NCI-H1436 treated with DMSO at 0.1 percent for 48 hours (cell line): Measurements from ENCODE around the gene CDKAL1.

Experiments
- DNase-seq: peaks from one replicate; lab custom pipeline; 2025; lab: John Stamatoyannopoulos, UW

Gene CDKAL1

DNA sequence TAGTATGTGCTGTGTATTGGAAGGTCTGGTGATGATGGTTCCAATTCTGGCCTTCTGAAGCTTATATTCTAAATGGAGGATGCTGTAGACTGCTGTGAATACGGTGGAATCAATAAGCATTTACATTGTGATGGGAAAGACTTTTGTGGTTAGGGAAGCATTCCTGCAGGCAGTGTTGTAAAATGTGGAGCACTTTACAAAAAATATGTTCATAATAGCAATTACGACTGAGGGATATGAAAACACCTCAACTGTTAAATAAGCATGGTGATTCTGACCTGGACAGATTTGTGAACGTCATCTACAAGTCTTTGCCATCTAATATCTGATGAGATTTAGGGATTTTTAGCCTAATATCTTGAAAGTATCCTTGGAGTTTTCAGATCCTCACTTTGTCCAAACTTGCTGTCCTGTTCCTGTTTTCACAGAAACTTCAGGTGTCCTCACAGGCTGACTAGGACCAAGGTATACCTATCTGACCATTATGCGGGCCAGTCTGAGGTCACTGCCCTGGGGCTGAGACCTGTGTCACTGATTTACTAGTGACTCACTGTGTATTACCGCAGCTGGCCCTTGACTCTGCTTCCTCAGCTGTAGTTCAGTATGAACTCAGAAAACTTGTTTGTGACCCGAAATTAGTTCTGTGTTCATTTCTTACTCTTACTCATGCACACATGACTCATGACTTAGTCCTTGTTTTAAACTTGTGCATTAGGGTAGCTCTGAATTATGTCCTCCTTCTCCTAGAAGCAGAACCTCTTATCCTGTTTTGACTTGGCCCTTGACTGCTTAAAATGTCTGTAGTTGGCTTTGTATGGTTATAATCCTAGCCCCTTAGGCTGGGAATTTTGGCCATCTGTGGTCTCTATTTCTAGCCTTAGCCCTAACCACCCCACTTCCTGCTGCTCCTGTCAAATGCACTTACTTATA, 343.0 kb downstream of the CDKAL1 start:
- DNase-seq, result no peak

DNA sequence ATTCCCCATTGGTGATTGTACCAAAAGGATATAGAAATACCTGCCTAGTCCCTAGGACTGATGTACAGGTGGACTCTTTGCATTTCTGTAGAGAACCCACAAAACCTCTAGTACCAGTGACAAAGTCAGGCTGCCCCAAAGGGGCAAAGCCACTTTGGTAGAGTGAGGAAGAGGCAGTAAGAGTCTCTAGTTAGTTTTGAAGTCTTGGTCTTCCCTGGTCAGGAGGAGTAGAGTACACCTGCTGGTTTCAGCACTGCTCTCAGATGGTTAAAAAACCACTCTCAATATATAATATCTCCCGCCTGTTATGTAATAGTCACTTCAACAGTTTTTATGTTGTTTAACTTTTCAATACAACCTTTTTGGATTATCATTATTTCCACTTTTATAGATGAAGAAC, 344.9 kb downstream of the CDKAL1 start:
- DNase-seq, result no peak

DNA sequence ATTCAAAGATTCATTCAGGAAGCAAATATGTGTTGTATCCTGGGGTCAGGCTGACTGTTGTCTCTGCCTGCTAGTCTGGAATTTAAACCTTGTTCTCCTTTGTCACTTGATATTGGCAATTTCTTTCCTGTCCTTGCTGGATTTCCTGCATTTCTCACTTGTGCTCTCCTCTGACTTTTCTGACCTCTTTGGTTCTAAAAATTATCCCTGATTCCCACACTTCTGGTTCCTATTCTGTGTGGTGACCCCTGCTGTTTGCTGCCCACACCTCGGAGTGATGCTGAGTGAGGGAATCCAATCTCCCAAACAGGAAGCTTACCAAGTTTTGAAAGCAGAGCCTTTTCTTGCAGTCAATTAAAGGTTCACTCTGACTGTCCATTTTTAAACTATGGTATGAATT, 345.3 kb downstream of the CDKAL1 start:
- DNase-seq, result no peak

DNA sequence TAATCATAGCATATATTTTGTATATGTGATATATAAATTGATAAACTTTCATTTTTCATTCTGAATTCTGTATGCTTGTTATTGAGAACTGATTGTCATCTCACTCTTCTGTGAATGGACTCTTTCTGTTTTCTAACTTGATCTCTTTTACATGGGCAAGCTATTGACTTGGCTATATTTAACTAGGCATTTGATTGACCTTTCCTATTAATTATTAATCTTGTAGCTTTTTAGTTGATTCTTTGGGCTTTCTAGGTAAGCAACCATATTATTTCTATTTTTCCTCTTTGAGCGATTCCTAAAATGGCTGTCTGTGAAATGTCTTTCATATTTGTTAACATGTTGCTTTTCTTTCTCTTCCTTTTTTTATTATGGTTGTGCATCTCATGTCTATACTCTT, 347.1 kb downstream of the CDKAL1 start:
- DNase-seq, result no peak

DNA sequence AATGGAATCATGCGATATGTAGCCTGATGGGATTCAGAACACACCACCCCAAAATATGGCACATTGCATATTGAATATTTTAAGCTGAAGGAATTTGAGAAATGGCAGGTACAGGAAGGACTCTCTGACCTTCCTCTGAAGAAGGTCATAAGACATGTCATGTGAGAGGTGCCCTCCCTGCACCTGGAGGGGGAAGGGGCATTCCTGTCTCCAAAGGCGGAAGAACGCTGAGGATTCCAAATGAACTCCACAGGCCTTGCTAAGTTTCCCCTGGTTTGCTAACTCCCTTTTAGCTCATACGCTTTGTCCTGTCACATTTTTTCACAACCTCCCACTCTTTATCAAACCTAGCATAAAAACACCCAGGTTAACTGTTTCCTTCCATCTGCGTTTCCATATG, 347.8 kb downstream of the CDKAL1 start:
- DNase-seq, result no peak

DNA sequence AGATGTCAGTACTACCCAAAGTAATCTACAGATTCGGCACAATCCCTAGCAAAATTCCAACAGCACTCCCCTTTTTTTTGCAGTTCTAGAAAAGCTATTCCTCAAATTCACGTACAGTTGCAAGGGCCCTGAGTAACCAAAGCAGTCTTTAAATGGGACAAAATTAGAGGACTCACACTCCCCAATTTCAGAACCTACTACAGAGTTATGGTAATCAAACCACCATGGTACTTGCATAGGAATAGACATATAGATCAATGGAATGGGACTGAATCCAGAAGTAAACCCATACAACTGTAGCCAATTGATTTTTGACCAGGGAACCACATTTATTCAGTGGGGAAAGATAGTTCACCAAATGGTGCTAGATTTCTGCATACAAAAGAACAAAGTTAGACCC, 350.8 kb downstream of the CDKAL1 start:
- no peak for DNase-seq

DNA sequence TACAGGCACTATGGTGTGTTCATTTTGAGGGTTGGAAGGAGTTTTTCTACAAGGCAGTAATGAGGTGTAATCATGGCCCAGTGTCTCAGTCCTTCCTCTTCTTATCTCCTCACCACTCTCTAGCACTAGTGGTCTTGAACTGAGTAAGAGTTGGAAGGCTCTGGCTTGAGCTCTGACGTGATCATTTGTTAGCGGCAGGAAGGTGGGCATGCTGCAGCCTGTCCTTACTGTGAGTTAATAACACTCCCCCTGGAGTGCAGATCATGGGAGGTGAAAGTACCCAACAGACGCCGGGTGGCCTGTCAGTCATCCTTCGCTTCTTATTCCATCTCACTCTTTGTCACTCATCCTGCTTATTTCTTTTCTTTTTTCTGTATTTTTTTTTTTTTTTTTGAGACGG, 356.9 kb downstream of the CDKAL1 start:
- peak; percentile 83 for DNase-seq

DNA sequence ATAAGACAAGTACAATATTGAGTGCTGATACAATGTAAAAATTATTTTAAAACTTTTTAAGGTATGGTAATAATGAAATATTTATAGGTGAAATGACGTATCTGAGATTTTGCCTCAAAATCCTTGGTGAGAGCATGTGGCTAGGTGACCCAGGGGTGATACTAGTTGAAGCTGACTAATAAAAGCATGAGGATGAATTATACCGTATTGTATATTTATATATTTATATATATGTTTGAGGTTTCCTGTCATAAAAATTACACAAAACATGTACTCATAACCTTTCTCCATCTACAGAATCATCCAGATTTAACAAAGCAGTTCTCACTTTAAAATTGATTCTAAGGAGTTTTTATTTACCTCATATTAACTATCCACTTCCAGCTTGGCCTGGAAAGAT, 358.1 kb downstream of the CDKAL1 start:
- no peak for DNase-seq

DNA sequence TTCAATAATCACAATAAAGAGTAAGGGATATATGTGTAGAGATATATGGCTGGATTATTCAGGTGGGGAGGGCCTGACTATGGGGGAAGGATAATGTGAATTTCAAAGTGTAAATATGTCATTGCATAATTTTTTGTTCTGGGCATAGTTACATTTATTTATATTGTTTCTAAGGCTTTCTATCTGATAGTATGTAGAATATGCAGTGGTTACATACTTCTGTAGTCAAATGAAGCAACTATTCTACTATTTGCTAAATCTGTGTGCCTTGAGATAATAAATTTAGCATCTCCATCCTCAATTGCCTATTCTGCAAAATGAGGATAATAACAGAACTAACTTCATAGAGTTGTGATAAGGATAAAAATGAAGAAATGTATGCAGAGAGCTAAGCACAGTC, 359.2 kb downstream of the CDKAL1 start:
- no peak for DNase-seq

DNA sequence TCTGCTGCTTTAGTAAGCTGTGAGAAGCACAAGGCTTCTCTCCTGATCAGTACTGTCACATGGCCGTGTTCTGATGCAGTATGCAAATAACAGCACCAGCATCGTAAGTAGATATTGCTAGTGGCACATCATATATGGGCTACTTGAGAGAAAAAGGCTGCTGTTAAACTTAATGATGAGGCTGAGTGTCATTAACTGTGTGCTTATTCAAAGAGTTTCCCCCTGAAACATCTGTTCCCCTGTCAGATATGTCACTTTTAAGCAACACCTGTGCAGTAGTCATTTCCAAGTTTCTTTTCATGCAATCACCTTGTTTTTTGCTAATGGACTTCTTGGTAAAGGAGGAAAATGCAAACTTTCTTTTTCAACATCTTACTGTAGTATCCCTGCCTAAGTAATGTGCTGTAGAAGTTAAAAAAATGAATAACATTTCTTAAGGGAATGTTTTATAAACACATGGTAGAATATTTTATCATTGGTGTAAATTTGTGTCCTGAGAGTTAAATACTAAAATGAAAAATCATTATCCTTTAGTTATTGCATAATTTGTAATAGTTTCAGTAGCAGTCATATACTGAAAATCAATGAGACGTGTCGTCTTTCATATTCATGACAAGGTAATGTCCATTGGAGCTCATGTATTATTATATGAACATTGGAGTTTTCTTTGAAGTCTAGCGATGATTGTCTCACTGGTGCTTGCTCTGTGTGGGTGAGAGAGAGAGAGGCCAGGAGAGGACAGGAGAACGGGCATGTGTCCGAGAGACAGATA, 366.3 kb downstream of the CDKAL1 start:
- DNase-seq, result peak; percentile 47

DNA sequence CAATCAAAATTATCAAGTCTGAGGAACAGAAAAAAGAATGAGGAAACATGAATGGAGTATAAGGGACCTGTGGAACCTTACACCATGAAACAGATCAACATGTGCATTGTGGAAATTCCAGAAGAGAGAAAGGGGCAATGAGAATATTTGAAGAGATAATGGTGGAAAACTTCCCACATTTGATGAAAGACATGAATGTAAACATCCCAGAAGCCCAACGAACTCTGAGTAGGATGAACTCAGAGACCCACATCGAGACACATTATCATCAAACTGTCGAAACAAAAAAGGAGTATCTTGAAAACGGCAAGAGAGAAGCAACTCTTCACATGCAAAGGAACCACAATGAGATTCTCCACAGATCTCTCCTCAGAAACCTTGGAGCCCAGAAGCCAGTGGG, 371.1 kb downstream of the CDKAL1 start:
- DNase-seq, result no peak

DNA sequence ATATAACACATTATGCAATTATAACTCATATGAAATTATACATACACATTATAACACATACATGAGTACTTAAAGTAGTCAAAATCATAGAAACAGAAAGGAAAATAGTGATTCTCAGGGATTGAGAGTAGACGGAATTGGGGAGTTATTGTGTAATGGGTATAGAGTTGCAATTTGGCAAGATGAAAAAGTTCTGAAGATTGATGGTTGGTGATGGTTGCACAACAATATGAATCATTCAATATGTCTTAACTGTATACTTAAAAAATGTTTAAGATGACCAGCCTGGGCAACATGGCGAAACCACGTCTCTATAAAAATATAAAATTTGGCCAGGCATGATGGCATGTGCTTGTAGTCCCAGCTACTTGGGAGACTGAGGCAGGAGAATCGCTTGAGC, 372.7 kb downstream of the CDKAL1 start:
- DNase-seq, result no peak

DNA sequence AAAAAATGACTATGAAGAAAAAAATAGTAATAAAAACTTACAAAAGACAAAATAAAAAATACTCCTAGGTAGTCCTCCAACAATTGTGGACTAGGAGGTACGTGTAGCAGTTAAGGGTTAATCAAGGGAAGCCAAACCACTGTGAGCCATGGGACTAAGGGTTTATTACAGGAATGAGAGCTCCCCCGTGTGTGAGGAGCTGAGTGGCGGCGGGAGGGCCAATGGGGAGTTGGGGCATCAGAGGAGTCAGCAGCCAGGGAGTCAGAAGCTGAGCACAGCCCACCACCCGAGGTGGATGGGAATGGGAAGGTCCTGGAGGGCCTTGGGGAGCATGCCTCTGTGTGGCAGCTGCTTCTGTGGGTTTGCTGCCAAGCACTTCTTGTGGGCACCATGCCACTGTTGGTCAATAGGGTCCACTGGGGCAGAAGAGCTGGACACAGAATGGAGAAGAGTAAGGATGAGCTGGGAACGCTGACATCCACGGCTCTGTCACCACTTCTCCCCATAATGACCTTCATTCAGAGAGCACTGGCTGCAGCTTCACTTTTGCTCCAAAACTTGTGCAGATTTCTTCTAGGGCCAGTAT, 373.3 kb downstream of the CDKAL1 start:
- no peak for DNase-seq

DNA sequence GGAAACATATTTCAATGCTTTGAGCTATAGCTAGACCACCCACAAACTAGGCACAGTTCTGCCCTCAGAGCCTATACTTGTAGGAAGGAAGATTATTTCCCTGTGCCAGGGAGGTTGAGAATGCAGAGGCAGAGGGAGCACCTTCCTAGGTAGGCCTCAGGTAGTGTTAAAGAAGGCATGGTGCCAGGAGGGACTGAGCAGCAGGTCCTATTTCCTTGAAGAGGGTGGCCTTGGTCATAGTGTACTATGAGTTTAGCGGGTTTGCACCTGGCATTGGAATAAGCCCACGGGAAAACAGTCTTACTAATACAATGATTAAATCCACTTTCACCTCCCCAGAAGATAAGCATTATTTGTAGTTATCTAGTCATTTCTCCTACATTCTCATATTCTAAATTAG, 375.4 kb downstream of the CDKAL1 start:
- no peak for DNase-seq

DNA sequence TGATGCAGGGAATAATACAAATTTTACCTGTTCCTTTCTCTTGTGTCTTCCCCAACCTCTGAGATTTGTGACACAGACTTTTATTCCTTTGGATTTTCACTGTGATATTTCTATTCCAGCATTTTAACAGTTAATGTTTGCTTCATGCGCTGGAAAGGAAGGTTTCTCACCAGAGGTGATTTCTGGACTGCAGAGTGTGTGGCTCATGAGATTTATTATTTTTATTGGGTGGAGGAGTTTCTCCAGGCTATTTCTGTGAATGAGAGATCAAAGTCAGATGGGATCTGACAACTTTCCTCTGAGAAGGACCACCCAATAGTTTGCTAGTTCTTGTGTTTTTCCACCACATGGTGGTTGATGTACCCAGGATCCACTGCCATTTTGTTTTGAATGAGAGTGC, 377.5 kb downstream of the CDKAL1 start:
- DNase-seq, result no peak

DNA sequence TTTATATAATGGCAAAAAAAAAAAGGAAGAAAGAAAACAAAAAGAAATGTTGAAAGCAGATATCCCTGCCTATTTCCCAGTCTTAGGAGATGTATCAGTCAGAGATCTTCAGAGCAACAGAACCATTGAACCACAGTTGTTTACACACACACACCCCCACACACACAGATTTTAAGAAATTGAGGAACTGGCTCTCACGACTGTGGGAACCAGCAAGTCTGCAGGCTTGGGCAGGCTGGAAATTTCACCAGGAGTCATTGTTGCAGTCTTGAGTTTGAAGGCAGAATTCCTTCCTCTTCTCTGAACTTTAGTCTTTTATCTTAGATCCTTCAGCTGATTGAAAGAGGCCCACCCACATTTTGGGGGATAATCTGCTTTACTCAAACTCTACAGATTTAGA, 380.9 kb downstream of the CDKAL1 start:
- no peak for DNase-seq

DNA sequence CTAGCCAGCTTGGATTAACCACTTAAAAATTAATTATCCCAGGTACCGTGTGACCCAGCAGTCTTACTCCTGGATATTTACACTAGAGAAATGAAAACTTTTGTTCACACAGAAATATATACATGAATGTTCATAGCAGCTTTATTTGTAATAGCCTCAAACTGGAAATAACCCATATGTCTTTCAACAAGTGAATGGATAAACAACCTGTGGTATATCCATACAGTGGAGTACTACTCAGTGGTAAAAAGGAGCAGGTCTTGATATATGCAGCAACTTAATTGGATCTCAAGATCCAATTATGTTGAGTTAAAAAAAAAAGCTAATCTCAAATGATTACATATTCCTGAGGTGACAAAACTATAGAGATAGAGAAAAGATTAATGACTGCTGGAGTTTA, 381.4 kb downstream of the CDKAL1 start:
- DNase-seq, result no peak

DNA sequence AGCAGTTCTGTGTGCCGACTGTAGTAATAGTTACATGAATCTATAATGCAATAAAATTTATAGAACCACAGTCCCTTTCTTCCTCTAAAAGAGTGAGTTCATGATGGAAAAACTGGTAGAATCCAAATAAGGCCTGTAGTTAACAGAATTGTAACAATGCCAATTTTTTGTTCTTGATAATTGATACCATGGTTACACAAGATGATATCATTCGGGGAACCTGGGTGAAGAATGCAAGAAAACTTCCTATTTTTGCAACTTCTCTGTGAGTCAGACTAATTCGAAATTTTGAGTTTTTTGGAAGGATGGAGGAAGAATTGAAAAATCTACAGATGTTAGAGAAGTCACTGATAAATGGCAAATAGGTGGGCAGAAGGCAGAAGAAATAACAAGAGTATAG, 381.8 kb downstream of the CDKAL1 start:
- no peak for DNase-seq

DNA sequence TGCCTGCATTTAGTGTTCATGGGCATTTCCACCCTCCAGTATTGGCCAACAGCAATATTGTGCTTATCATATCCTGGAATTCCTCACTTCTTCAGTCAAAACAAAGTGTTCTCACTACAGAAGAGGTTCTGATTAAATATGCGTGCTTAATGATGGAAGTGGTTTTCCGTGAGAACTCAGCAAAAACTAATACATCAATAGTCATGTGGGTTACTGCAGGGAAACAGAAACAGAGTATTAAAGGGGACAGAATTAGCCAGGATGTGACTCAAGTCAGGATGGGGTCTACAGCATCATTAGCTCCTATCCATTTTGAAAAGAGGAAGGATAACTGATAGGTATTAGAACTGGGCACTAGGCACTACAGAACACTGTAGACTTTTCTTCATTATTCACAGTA, 384.6 kb downstream of the CDKAL1 start:
- no peak for DNase-seq

DNA sequence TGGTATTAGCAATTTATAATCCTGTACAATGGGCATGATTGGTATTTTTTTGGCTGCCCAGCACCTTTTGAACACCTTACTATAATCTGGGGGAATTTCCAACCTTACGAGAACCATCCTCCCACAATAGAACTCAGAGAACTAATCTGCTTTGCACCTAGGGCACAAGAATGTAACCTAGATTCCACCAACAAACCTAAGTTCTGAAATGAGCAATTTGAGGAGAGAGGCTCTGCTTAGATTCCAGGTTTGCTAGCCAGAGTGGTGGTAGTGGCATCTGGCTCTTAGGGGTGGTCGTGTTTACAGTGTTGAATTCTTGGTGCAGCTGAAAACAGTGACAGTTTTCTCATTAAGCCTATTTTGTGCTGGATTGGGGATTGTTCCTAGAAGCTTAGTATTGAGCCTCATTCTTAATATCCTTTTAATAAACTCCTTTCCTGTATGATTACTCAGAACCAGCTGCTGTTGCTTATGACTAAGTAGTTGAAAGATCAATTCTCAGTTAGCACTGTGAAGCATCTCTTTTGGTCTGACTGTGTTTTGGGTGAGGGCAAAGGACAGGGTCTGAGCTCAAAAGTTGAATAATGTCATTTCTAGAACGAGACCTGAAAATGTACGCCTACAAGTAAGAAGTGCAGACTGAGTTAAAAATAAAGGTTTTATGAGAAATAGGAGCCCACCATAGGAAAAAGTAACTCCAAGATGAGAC, 385.6 kb downstream of the CDKAL1 start:
- no peak for DNase-seq

DNA sequence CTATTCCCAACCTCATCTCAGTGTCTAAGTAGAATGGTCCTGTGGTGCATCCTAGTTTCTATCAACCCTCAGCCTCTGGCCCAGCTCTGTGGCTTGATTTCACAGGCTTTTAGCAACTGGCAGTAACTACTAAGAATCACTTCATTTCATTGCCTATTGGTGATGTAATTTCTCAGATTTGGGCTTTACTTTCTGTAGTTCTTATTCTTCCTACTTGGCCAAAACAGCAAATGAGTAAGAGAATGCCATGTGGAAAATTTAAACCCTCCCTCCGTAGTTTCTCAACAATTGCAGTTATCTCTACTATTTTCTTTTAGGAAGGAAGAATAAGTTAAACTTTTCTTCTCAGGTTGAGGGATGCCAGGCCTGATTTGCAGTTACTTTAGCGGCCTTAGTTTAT, 387.3 kb downstream of the CDKAL1 start:
- no peak for DNase-seq

DNA sequence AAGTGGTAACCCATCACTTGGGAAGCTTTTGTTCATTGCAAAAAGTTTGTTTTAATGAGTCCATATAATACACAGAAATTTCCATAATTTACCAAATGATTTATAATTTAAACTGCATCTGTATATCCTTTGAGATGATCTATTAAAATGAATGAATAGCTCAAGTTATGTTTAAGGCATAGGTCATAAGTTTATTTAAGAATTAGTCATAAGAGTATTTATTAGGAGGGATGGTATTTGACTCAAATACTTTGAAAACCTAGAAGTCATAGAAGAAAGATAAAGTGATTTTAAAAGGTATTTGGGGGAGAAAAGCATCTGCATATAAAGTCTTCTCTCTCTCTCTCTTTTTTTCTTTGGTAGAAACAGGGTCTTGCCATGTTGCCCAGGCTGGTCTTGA, 388.5 kb downstream of the CDKAL1 start:
- no peak for DNase-seq
